Measurements from ENCODE around the gene NF1. TPM values are rescaled to one million over a fixed set of nuclear protein-coding genes. Genes with fewer than 3 reads are reported as not detected.

The NF1 gene
- total and polyA plus RNA-seq, 4 donors, result 8.4 to 116 (median 25.5) TPM

DNA sequence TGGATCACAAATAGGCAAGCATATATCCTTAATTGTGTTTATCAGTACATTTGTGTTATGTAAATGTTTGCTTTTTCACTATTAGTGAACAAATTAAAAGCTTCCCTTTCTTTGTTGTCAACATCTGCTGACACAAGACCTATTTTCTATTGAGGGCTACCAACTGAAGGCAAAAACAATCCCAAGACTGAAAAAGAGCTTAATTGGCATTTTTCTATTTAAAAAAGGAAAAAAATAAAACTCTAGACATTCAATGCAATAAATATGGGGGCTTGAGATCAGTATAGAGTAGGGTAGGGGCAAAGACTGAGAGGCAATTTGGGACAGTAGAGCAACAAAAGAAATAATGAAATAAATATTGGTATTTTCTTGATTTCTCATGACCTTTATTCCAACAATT lies 178.0 kb downstream of the NF1 start:
- Histone ChIP-seq H3K9me3 (ENCODE audit: control insufficient read depth in 4 of 4, insufficient read depth in 3 of 4, low read length in 3 of 4) (no peaks in the 10 kb centered on the region), H3K27me3 (ENCODE audit: control insufficient read depth in 3 of 3, insufficient read depth in 3 of 3, low read length in 2 of 3) (no peaks in the 10 kb centered on the region), H3K9ac (ENCODE audit: insufficient read depth in 1 of 2, low read length in 2 of 2) (no peak overlapping the region), H3K4me1 (ENCODE audit: control insufficient read depth in 5 of 5, insufficient read depth in 5 of 5, low read length in 5 of 5) (peaks cover 0 to 20% (median 7%) of the 10 kb centered on the region in 5 donors), H3K4me3 (no peak overlapping the region), H3K36me3 (ENCODE audit: control insufficient read depth in 4 of 4, insufficient read depth in 4 of 4, low read length in 4 of 4) (peaks cover under 1 to 13% (median 10%) of the 10 kb centered on the region in 4 donors), H3K27ac (ENCODE audit: low read depth in 1 of 2, low read length in 1 of 2) (no peak overlapping the region)
- TF ChIP-seq, protein P1, sequence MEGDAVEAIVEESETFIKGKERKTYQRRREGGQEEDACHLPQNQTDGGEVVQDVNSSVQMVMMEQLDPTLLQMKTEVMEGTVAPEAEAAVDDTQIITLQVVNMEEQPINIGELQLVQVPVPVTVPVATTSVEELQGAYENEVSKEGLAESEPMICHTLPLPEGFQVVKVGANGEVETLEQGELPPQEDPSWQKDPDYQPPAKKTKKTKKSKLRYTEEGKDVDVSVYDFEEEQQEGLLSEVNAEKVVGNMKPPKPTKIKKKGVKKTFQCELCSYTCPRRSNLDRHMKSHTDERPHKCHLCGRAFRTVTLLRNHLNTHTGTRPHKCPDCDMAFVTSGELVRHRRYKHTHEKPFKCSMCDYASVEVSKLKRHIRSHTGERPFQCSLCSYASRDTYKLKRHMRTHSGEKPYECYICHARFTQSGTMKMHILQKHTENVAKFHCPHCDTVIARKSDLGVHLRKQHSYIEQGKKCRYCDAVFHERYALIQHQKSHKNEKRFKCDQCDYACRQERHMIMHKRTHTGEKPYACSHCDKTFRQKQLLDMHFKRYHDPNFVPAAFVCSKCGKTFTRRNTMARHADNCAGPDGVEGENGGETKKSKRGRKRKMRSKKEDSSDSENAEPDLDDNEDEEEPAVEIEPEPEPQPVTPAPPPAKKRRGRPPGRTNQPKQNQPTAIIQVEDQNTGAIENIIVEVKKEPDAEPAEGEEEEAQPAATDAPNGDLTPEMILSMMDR (IDR thresholded peaks at IDR 0.05; ENCODE audit: control extremely low read depth, extremely low read depth), result no peak
- ATAC-seq (ENCODE audit: insufficient read depth, low FRiP score) (no peak), DNase-seq (no peak)

DNA sequence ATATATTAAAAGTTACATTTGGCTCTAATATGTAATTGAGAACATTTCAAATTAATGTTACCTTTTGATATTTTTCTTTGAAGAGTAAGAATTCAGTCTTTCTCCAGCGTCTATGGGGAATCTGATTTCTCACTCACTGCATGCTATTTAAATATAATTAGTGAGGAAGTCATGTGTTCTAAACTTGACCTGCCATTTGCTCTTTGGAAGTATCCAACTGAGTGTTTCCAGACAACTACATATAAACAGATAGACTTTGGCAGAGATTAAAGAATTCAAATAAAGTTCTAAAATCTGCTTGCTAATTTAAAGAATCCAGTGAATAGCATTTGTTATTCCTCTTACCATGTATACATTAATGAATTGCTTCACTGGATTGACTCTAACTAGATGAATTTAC lies 178.7 kb downstream of the NF1 start:
- H3K4me1 ChIP-seq (ENCODE audit: control insufficient read depth in 5 of 5, insufficient read depth in 5 of 5, low read length in 5 of 5), result peaks cover 0 to 20% (median 7%) of the 10 kb centered on the region in 5 donors
- peaks cover 1 to 13% (median 11%) of the 10 kb centered on the region in 4 donors for H3K36me3 ChIP-seq (ENCODE audit: control insufficient read depth in 4 of 4, insufficient read depth in 4 of 4, low read length in 4 of 4)
- ATAC-seq (ENCODE audit: insufficient read depth, low FRiP score) (no peak), DNase-seq (peak in 2 of 3 donors; percentile 64 to 70)
- no peaks in the 10 kb centered on the region for H3K27me3 ChIP-seq (ENCODE audit: control insufficient read depth in 3 of 3, insufficient read depth in 3 of 3, low read length in 2 of 3)
- TF ChIP-seq, protein P1 (IDR thresholded peaks at IDR 0.05; ENCODE audit: control extremely low read depth, extremely low read depth), result no peak
- no peak overlapping the region for H3K27ac ChIP-seq (ENCODE audit: low read depth in 1 of 2, low read length in 1 of 2)
- 77 to 80% methylated on average over 1 of the region's 1 CpG for WGBS, 2 donors
- no peak overlapping the region for H3K9ac ChIP-seq (ENCODE audit: insufficient read depth in 1 of 2, low read length in 2 of 2)
- no peak overlapping the region for H3K4me3 ChIP-seq
- H3K9me3 ChIP-seq (ENCODE audit: control insufficient read depth in 4 of 4, insufficient read depth in 3 of 4, low read length in 3 of 4), result no peaks in the 10 kb centered on the region

DNA sequence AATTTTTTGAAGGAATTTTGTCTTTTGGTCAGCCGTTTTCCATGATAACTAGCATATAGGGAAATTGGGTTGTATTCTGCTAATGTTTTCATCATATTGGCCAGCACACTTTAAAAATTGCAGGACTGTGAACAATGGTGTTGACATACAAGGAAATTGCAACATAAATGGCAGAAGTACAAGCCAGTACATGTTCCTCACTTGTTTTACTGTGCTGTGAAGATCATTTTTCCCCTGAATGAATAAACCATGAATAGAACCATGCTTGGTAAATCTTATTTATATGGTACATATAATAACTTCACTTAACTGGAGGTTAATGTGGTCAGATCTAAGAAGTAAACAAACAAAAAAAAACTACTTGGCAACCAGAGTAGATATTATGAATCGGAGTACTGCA lies 179.5 kb downstream of the NF1 start:
- Histone ChIP-seq H3K9ac (ENCODE audit: insufficient read depth in 1 of 2, low read length in 2 of 2) (no peak overlapping the region), H3K27me3 (ENCODE audit: control insufficient read depth in 3 of 3, insufficient read depth in 3 of 3, low read length in 2 of 3) (no peaks in the 10 kb centered on the region), H3K9me3 (ENCODE audit: control insufficient read depth in 4 of 4, insufficient read depth in 3 of 4, low read length in 3 of 4) (no peaks in the 10 kb centered on the region), H3K4me3 (no peak overlapping the region), H3K27ac (ENCODE audit: low read depth in 1 of 2, low read length in 1 of 2) (no peak overlapping the region), H3K4me1 (ENCODE audit: control insufficient read depth in 5 of 5, insufficient read depth in 5 of 5, low read length in 5 of 5) (peaks cover 0 to 14% (median 7%) of the 10 kb centered on the region in 5 donors), H3K36me3 (ENCODE audit: control insufficient read depth in 4 of 4, insufficient read depth in 4 of 4, low read length in 4 of 4) (peaks cover 3 to 13% (median 6%) of the 10 kb centered on the region in 4 donors)
- DNase-seq (peak in 2 of 3 donors; percentile 67 to 87), ATAC-seq (ENCODE audit: insufficient read depth, low FRiP score) (no peak)
- TF ChIP-seq, protein P1 (IDR thresholded peaks at IDR 0.05; ENCODE audit: control extremely low read depth, extremely low read depth), result no peak
- 34 to 51% methylated on average over 2 of the region's 2 CpGs for WGBS, 2 donors

DNA sequence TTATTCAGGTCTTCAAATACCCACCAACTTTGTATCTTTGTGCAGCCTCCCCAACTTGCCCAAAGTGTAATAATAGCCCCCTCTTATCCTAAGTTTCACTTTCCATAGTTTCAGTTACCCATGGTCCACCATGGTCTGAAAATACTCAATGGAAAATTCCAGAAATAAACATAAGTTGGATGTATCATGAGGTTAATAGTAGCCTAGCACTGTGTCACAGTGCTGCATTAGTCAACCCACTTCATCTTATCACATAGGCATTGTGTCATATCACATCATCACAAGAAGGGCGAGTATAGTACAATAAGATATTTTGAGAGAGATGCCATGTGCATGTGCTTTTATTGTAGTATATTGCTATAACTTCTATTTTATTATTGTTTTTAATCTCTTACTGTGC lies 180.3 kb downstream of the NF1 start:
- 54 to 81% methylated on average over 1 of the region's 1 CpG for WGBS, 2 donors
- no peaks in the 10 kb centered on the region for H3K27me3 ChIP-seq (ENCODE audit: control insufficient read depth in 3 of 3, insufficient read depth in 3 of 3, low read length in 2 of 3)
- H3K9me3 ChIP-seq (ENCODE audit: control insufficient read depth in 4 of 4, insufficient read depth in 3 of 4, low read length in 3 of 4), result no peaks in the 10 kb centered on the region
- no peak overlapping the region for H3K9ac ChIP-seq (ENCODE audit: insufficient read depth in 1 of 2, low read length in 2 of 2)
- peaks cover 3 to 13% (median 5%) of the 10 kb centered on the region in 4 donors for H3K36me3 ChIP-seq (ENCODE audit: control insufficient read depth in 4 of 4, insufficient read depth in 4 of 4, low read length in 4 of 4)
- ATAC-seq (ENCODE audit: insufficient read depth, low FRiP score) (no peak), DNase-seq (no peak)
- H3K4me3 ChIP-seq, result no peak overlapping the region
- peaks cover 0 to 14% (median 7%) of the 10 kb centered on the region in 5 donors for H3K4me1 ChIP-seq (ENCODE audit: control insufficient read depth in 5 of 5, insufficient read depth in 5 of 5, low read length in 5 of 5)
- TF ChIP-seq, protein P1 (IDR thresholded peaks at IDR 0.05; ENCODE audit: control extremely low read depth, extremely low read depth), result no peak
- H3K27ac ChIP-seq (ENCODE audit: low read depth in 1 of 2, low read length in 1 of 2), result peak overlapping the region in 1 of 2 donors; percentile 50

Data from lung (tissue), 12 donors.